CD4-positive, alpha-beta T cell treated with Interleukin-17A for 4 hours (primary cell): ENCODE measurements around the gene STAT4.

Experiments used
- DNase-seq: peaks from one replicate; pipeline ENCODE4 v3.0.0-alpha.2; 2020; ENCODE audit warnings: mixed read lengths

STAT4 gene

DNA sequence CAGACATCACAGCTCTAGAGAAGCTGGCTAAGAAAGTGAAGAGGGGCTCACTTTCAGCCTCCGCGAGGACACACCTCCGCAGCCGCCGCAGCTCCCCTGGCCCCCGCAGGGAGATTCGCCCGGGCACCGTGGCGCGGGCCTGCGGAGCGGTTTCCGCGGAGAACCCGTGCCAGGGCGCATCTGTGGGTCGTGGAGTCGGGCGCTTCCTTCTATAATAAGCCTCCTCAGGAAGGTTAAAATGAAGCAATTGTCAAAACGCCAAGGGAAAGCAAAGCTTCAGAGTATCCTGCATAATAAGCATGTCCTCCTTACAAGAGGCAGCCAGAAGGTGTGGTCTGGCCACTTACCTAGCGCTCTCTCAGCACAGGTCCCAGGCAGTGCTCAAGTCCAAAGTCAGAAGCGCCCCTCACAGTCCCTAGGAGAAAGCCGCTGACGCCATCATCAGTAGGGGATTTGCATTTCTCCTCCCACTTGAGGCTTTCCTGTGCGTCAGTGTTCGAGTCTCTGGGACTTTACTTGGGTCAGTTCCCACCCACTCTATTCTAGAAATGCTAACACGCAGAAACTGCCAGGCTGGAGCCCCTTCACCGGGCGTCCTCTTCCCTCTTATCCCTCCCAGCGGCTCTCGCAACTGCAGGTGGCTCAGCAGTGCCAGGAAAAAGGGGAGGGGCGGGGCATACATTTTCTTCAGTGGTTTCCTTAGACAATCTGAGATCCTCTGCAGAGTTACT, at the start of gene STAT4:
Gene STAT4 (minus strand): TSS at position 395 of the 731 bp plus-strand sequence. CDS start 2,791 bp downstream, outside the sequence.
- peak; percentile 80 for DNase-seq

- DNase-seq = no peak
Observed at GRCh38 chr2:191199929-191200512, 49.2 kb upstream of the STAT4 start.

DNA sequence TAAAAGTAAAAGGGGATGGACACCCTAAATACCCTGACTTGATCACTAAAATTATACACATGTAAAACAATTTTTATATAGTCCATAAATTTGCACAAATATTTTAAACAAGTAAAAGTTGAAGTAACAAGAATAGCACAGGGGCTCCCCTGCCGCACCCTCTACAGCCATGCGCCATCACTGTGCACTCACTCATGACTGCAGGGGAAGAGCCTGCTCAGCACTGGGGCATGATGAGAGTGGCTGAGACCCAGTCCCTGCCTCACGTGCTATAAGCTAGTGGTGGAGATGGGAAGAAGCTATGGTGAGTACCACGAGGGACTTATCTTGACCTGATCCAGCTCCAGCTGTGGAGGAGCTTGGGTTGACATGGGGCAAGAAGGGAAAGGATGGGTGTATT, 47.5 kb upstream of the STAT4 start:
- DNase-seq = no peak

DNA sequence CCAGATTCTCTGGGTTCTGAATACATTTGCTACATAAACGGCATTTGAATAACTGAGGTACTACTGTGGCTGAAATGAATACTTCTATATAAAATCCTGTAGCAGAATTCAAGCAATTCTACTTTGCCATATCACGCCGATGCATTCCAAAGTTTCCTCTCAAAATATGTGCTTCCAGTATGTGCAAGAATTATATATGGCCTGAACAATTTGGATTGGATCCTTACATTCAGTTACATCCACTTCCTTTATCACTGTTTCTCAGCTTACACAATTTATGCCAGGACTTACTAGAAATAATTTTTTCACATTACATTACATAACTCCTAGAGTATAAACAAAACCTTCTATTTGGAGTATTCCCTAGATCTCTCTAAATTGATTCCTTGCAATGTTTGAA, 46.3 kb upstream of the STAT4 start:
- no peak for DNase-seq

GRCh38 chr2:191195021-191195420, 44.2 kb upstream of the STAT4 start:
- DNase-seq = no peak

- DNase-seq = no peak
Observed at GRCh38 chr2:191190861-191191552, 40.2 kb upstream of the STAT4 start.

DNA sequence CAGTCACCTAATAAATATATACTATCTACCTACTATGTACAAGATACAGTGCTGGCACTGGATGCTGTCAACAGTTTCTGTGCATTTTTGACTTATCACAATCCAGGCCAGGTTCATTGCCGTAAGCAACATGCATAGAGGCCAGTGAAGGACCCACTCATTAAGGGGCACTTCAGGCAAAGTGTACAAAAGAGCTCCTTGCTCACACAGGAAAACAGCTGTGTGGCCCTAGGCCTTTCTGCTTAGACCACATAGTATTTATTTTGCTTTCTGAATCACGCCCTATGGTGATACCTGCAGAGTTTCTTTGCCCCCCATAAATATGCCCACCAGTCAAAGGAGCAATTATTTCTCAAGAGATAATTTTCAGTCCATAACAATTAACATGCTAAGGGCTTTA, 39.6 kb upstream of the STAT4 start:
- no peak for DNase-seq

DNA sequence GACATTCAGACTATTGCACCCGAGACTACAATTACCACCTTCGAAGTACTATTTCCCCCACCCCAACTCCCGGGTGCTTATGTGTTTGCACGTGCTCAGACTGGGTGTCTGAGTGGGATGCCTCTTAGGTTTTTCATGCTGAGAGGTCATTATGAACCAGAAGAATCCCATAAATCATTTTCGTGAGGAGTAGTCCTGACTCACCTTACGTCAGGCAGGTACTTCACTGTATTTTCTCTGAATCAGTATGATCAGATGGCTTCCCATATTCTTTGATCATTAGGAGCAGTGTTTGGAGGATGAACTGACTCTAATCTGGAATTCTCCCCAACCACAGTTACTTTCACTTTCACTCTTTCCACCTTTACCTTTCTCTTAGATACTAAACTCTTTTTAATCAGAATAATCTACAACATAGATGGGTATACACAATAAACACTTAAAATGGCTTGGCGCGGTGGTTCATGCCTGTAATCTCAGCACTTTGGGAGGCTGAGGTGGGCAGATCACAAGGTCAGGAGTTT, 38.4 kb upstream of the STAT4 start:
- no peak for DNase-seq

- peak; percentile 18 for DNase-seq
Observed at GRCh38 chr2:191188550-191189093, 37.8 kb upstream of the STAT4 start.

DNA sequence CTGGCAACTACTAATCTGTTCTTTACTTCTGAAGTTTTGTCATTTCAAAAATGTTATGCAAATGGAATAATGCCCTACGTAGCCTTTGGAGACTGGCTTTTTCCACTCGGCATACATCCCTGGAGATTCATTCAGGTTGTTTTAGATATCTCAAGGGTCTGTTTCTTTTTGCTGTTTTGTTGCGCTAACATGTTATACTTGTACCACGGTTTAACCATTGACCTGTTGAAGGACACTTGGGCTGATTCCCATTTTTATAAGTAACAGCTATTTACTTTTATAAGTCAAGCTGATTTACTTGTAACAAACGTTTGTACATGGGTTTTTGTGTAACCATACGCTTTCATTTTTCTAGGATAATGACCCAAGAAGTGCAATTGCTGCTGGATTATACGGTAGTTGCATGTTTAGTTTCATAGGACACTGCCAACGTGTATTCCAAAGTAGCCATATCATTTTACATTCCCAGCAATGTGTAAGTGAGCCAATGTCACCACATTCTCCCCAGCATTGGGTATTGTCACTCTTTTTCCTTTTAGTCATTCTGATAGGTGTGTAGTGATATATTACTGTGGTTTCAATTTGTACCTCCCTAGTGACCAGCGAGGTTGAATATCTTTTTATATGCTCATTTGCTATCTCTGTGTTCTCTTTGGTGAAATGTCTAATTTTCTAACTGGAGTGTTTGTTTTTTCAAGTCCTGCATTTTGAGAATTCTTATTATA, 36.5 kb upstream of the STAT4 start:
- DNase-seq = no peak

DNA sequence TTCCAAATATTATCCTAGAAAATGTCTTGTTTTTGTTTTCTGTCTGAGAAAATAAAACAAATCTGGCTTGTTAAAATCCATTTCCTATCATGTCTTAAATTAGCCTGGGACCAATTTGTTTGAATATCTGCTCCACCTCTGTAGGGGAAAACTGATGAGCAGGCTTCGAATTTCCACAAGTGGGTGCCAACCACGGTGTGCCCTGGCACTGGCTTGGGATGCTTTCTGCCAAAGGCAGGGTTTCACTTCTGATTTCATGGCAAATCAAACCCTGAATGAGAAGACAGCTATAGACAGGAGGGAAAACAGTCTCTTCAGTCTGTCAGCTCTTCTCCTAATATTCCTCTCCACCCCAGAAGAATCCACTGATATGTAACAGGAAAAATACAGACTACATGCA, 33.7 kb upstream of the STAT4 start:
- DNase-seq = no peak

DNA sequence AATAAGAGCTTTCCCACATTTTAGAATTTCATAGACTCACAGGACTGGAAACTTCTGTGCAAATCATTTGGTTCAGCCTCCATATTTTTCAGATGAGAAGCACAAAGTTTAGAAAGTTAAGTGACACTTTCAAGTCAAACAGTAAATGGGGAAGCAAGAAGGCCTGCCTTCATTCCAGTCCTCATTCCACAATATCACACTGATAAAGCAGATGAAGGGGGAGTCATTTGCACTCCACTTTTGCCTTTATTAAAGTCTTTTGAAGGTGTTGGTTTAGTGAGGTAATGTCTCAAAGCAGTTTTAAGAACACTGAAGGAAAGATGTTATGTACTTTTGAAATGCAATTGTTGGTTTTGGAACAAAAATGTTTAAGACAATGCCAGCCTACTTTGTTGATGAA, 32.7 kb upstream of the STAT4 start:
- DNase-seq = no peak

DNA sequence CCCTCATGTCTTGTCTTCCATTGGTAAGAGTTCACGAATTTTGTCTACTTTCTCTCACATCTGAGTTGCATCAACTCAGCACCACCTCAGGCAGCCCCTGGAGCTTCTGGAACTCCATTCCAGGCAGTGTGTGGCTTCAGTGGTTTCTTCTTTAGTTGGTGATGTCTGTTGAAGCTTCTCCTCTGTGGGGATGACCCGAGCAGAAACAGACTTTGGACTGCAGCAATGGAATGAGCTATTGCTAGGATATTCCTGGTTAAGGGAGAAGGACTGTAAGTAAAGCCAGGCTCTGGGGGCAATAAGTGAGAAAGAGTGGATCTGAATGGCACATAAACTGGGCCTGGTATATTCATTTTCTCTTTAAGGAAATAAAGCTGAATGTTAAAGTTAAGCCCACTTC, 32.3 kb upstream of the STAT4 start:
- DNase-seq = no peak

GRCh38 chr2:191180713-191181112, 29.9 kb upstream of the STAT4 start:
- DNase-seq = no peak

DNA sequence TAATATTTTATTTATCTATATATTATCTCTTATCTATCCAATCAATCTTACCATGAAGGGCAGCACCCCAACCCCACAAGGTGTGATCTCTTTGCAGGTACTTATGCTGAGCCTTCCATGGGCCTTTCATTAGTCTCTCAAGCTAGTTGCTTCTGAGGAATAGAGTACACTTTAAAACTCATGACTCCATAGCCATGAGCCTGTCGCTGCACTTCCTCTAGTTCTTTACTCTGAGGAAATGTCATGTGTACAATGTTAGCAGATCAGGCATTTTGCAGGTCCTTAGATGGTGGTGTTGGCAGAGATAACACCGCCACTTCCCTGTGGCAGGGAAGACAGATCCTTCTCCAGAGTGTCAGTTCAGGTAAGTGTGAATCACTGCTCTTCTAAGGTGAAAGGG, 29.5 kb upstream of the STAT4 start:
- DNase-seq = no peak

GRCh38 chr2:191178806-191179514, 28.2 kb upstream of the STAT4 start:
- DNase-seq = no peak

GRCh38 chr2:191177751-191178736, 27.2 kb upstream of the STAT4 start:
- no peak for DNase-seq

- DNase-seq = no peak
Observed at GRCh38 chr2:191176801-191177438, 26.1 kb upstream of the STAT4 start.

- DNase-seq = no peak
Observed at GRCh38 chr2:191176305-191176704, 25.5 kb upstream of the STAT4 start.

DNA sequence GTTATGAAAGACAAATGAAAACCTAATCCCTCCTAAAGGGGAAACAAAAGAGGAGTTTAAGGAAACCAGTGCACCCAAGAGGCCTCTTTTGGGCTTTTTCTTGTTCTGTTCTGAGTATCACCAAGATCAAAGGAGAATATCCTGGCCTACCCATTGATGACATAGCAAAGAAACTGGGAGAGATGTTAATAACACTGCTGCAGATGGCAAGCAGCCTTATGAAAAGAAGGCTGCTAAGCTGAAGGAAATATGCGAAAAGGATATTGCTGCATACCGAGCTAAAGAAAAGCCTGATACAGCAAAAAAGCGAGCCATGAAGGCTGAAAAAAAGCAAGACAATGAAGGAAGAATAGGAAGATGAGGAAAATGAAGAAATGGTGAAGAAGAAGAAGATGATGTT, 23.6 kb upstream of the STAT4 start:
- no peak for DNase-seq
